Measurements from ENCODE around the gene BTBD9. TPM values are rescaled to one million over a fixed set of nuclear protein-coding genes. Genes with fewer than 3 reads are reported as not detected.
"Not testable (repeated sequence)": the region's sequence is repeated elsewhere in the genome, so short reads cannot be mapped to it uniquely, and the experiment has no call there.

BTBD9 gene
- total and polyA plus RNA-seq, 9 of the 15 experiments (the other 6 are each of a cell fraction or from before 2014, with no cell fraction given), result 0.08 to 1.6 (median 0.58) TPM

DNA sequence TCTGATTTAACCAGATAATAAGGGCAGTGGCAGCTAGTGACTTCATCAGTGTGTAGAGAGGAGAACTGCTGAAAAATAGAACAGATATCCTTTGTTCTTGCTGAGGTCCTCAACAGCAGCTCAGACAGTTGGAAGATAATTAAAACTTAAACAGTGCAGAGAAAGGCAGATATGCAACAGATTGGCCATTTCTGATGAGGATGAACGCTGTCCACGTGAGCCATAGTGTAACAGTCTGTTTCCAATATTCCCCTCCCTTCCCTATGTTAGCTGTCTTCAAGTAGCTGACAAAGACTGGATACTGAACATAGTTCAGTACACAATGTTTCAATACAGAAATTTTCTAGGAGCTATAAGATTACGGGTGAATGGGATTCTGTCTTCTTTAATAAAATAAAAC, 291.4 kb downstream of the BTBD9 start (continued):
- TF ChIP-seq, protein P1, sequence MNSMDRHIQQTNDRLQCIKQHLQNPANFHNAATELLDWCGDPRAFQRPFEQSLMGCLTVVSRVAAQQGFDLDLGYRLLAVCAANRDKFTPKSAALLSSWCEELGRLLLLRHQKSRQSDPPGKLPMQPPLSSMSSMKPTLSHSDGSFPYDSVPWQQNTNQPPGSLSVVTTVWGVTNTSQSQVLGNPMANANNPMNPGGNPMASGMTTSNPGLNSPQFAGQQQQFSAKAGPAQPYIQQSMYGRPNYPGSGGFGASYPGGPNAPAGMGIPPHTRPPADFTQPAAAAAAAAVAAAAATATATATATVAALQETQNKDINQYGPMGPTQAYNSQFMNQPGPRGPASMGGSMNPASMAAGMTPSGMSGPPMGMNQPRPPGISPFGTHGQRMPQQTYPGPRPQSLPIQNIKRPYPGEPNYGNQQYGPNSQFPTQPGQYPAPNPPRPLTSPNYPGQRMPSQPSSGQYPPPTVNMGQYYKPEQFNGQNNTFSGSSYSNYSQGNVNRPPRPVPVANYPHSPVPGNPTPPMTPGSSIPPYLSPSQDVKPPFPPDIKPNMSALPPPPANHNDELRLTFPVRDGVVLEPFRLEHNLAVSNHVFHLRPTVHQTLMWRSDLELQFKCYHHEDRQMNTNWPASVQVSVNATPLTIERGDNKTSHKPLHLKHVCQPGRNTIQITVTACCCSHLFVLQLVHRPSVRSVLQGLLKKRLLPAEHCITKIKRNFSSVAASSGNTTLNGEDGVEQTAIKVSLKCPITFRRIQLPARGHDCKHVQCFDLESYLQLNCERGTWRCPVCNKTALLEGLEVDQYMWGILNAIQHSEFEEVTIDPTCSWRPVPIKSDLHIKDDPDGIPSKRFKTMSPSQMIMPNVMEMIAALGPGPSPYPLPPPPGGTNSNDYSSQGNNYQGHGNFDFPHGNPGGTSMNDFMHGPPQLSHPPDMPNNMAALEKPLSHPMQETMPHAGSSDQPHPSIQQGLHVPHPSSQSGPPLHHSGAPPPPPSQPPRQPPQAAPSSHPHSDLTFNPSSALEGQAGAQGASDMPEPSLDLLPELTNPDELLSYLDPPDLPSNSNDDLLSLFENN (IDR thresholded peaks at IDR 0.05; ENCODE audit: low read depth in 2 of 2, low read length in 2 of 2), result no peak
- TF ChIP-seq BDP1 (IDR thresholded peaks at IDR 0.05; ENCODE audit: insufficient read depth, insufficient read length) (no peak), ZNF232 (CRISPR knock-in tag; IDR thresholded peaks at IDR 0.05) (no peak), SIN3B (IDR thresholded peaks at IDR 0.05; ENCODE audit: low read depth) (no peak)

GRCh38 chr6:38347829-38348228, 291.9 kb downstream of the BTBD9 start:
- H3K4me1 ChIP-seq (replicated peaks in 1 of 2; ENCODE audit: control insufficient read depth in 2 of 2, insufficient read depth in 2 of 2, low read length in 2 of 2); CTCF ChIA-PET (ENCODE audit: low intra/inter-chr PET ratio); H3K9me1 ChIP-seq (ENCODE audit: control insufficient read depth, insufficient read depth, low read length); FAIRE-seq; H3K9me3 ChIP-seq (replicated peaks; ENCODE audit: control insufficient read depth, insufficient read depth, low read depth, low read length); H3K27ac ChIP-seq (ENCODE audit: extremely low read depth, low read depth, low read length); DNase-seq (ENCODE audit: extremely low read depth in 1 of 4, low spot score in 3 of 4); H3K4me2 ChIP-seq (ENCODE audit: insufficient read depth, low read length); in situ Hi-C loops (cut with MboI); BruUV-seq (replicated peaks); intact Hi-C loops (cut with micrococcal nuclease); H4K20me1 ChIP-seq (replicated peaks; ENCODE audit: control insufficient read depth, insufficient read depth, low read length); H2AFZ ChIP-seq (ENCODE audit: low read depth, low read length); H3K27me3 ChIP-seq (ENCODE audit: control insufficient read depth in 2 of 2, insufficient read depth in 2 of 2, low read length in 2 of 2); POLR2A ChIA-PET; H3K79me2 ChIP-seq (ENCODE audit: control insufficient read depth, insufficient read depth, low read length); H3K36me3 ChIP-seq (ENCODE audit: control insufficient read depth, insufficient read depth, low read length); H3K4me3 ChIP-seq; H3K9ac ChIP-seq (ENCODE audit: insufficient read depth in 1 of 2, low read depth in 2 of 2, low read length in 2 of 2): not testable (repeated sequence)
- WGBS (ENCODE audit: insufficient coverage, low coverage, missing lambda C conversion rate), result 0% methylated on average over 8 of the region's 8 CpGs
- TF ChIP-seq EHMT2 (IDR thresholded peaks at IDR 0.05) (peak; percentile 91), MIER1 (IDR thresholded peaks at IDR 0.05; ENCODE audit: low read depth) (peak; percentile 74; the same call in 1 of the 2 replicates)
- TF ChIP-seq, protein P2, sequence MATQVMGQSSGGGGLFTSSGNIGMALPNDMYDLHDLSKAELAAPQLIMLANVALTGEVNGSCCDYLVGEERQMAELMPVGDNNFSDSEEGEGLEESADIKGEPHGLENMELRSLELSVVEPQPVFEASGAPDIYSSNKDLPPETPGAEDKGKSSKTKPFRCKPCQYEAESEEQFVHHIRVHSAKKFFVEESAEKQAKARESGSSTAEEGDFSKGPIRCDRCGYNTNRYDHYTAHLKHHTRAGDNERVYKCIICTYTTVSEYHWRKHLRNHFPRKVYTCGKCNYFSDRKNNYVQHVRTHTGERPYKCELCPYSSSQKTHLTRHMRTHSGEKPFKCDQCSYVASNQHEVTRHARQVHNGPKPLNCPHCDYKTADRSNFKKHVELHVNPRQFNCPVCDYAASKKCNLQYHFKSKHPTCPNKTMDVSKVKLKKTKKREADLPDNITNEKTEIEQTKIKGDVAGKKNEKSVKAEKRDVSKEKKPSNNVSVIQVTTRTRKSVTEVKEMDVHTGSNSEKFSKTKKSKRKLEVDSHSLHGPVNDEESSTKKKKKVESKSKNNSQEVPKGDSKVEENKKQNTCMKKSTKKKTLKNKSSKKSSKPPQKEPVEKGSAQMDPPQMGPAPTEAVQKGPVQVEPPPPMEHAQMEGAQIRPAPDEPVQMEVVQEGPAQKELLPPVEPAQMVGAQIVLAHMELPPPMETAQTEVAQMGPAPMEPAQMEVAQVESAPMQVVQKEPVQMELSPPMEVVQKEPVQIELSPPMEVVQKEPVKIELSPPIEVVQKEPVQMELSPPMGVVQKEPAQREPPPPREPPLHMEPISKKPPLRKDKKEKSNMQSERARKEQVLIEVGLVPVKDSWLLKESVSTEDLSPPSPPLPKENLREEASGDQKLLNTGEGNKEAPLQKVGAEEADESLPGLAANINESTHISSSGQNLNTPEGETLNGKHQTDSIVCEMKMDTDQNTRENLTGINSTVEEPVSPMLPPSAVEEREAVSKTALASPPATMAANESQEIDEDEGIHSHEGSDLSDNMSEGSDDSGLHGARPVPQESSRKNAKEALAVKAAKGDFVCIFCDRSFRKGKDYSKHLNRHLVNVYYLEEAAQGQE (IDR thresholded peaks at IDR 0.05; ENCODE audit: borderline replicate concordance), result peak; percentile 93
- TF ChIP-seq, protein P2 (CRISPR knock-in tag; IDR thresholded peaks at IDR 0.05; ENCODE audit: low read depth), result peak; percentile 79; the same call in 1 of the 2 replicates
- peak; percentile 56; the same call in 2 of the 3 replicates for ATAC-seq
